GM18499 (cell line): Measurements from ENCODE around the gene SEMA3A.

Experiments used
- ATAC-seq: cut with Tn5 transposase; IDR thresholded peaks from one replicate; pipeline ENCODE4 v1.9.1; 2021; ENCODE audit warnings: moderate number of reproducible peaks; ENCODE audit not compliant: insufficient read depth, unreplicated experiment

SEMA3A gene

DNA sequence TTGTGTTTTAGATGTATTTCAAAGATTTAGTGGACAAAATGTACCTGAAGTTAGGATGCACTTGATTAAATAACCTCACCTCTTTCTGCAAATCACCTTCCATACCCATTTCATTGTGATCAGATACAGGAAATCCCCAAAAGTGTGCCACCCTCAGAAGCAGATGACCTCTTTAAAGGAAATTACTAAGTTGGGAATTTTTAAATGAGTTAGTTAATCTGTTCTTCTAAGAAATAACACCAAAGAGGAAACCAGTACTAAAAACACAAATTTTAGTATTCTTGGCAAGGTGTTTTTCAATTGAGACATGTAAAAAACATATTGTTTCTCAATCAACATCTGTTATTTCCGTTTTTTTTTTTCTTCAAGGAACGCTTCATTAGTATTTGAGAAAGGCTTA lies 4.6 kb upstream of the SEMA3A start:
- ATAC-seq = no peak

DNA sequence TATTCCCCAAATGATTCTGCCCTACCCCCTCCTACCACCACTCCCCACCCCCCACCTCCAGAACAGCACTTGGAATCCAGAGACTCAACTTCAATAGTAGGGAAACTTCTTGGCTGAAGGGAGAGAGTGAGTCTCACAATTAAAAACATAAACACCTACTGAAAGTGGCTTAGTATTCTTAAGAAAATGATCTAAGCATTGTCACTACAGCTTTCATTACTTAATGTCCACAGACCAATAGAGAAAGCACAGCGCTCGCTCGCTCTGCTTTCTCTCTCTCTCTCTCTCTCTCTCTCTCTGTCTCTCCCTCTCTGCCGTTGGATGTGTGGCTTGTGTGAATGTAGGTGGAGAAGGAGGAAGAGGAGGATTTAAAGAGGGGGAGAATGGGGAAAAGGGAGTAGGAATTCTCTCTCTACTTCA lies 1.5 kb upstream of the SEMA3A start:
- ATAC-seq = no peak

DNA sequence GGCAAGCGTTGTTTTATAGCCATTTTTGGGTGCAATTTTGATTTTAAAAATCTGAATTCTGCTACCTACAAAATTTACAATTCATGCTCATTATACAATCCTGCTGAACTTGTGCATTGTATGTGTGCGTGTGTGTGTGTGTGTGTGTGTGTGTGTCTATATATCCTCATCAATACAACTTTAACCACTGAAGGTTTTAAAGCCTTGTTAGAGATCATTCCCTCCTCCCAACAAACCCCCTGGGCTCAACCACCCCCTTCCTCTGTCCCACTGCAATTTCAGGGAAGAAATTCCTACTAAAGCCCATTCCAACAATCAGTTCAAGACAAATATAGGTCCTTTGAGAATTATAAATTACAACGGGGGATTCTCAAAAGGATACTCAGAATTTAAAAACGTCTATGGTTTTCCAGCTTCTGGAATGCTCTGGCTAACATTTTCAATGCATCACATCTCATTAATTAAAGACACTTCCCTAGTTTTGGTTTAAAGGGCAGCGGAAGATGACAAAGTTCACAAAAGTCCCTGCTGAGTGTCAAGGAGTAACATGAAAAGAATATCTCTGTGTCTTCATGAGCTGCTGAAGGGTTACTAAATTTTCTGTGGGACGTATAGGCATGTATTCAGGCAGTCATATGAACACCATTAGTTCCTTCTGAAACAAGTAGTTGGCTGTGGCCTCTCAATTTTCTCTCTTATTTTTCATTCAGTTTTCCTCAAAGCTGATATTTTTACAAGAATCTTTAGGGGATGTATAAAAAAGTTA lies 889 bp upstream of the SEMA3A start:
- ATAC-seq = no peak

GRCh38 chr7:84193747-84194146 lies 842 bp downstream of the SEMA3A start:
- no peak for ATAC-seq

DNA sequence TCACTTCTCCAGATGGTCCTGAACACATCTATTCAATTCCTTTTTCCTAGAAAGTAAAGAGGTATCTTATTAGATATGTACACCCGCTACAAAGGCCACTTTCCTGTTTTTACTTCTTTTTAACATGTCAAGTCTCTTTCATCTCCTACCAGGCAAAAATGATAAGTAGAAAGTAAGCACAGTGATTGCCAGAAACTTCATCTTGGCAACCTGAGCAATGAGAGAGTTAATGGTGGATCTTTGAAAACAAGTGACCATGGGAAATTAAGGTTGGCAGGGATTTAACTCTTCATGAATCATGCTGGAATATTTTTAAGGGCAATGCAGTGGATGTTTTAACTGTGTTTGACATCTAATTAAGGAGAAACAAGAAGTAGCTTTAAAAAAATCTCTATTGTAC lies 2.7 kb downstream of the SEMA3A start:
- ATAC-seq = no peak

GRCh38 chr7:84191261-84191660 lies 3.3 kb downstream of the SEMA3A start:
- ATAC-seq = no peak

DNA sequence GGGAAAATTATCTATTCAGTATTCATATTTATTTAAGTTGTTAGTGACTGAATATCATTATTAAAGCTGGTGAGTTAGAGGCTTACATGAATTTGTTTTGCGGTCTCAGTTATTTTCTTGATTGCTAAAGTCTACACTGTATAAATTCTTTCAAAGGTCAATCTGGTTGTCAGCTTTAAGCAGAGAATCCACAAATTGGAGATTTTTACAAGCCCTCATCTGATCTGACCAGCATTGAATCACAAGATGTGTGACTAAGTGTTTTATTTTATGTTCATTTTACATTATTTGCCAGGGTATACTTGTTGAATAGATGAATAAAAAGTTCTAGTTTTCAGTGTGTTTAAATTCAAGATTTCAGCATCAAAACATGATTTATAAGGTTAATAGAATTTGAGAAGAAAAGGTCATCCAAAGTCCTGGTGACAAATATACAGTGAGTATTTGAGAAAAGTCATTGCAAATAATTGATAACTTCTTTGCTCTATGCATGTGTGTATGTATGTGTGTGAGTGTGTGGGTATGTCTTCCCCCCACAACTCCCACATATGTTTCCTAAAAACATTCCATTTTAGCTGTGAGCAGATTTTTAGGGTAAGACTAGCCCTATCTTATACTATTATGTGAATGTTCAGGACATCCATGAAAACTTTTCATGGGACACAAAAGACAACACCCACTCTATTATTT lies 4.4 kb downstream of the SEMA3A start:
- no peak for ATAC-seq

DNA sequence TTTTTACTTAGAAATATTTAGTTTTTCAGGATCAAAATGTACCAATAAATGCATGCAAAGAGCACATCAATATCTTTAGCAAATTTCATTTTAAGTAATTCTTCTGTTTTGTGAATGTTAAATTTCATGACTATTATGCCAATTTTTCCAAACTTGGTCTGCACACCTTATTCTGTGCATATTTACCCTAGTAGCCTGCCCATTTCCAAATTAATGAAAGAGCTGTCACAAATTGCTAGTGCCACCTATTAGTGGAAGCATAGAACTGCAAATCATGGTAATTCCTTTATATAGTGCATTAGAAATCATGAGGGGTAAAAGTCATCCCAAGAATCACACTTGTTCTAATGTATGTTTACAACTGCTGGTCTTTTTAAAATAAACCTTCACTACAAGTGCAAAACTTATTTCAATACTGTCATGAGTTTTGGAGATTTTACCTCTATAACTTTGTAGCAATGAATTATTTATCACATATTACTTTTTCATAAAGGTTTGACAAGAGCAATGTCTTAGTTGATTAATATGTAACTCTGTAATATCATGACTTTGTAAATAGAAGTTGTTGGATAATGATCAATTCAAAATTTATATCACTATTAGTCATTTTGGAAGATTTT lies 5.7 kb downstream of the SEMA3A start:
- ATAC-seq = no peak

DNA sequence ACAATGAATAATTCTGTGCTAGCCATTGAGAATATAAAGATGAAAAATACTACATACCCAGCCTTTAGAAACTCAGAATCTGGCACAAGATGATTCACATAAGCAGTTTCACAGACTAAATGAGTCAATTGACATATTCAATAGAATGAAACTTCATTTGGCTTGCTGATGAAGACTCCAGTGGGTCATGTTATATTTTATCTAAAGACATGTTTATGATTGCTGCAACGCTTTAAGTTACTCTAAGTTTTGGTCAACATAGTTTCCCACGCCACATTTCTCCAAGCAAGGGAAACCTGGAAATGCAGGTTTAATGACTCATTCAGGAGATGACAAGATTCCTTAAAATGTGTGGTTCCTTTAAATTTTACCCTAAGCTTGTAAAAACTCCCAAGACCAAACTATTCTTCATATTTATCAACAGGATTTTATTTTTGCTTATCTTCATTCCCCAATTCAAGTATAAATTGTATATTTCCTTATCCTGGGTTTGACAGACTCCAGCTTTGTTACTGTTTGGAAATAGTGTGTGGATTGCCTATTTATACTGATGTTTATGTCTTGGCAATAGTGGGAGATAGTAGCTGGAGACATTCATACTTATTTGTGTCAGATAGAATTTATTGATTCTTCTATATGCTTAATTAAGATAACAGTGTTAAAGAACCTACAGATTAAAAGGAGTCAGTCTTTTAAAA lies 6.6 kb downstream of the SEMA3A start:
- no peak for ATAC-seq

DNA sequence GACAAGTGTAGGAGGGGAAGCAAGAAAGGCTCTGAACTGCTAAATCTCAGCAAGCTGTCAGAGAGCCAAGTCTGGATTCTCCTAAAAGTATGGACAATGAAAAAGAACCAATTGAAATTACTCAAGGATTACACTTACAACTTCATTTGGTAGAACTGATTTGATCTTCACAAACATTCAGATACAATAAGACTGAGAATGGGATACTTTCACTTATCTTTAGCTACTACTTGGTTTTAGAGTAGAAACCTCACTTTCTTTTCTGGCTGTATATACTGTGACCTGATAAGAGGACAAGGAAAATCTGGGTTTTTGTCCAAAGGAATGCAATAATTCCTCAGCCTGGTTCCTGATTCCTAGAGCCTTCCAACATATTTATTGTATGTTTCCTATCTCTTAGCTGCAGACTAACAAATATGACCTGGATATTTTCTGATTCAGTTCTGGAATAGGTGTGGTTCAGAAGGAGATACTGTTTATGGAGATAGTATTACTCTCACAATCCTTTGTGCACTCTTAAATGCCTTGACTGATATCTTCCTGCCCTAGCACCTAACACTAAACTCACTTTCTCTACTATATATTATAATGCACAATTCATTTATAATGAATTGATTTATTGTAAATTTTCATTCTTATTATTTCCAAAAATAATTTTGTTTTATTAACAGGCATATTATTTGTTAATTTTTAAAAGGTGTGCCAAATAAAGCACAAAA lies 7.3 kb downstream of the SEMA3A start:
- no peak for ATAC-seq

DNA sequence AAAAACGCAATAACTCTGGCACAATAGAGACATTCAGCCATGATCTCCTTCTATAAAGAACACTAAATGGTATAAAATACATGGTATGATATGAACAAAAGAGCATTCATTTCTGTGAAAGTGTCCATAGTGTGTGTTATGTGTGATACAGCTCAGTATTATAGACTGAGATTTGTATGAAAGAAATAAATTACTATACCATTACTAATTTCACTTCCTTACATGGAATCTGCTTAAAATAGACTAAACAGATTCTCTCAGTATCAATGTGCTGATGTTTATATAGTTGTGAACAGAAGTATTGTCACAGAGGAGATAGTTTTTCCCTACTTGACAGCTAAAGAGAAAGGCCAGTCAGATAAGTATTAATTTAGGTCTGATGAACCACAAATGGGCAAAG lies 10.8 kb downstream of the SEMA3A start:
- ATAC-seq = no peak

- no peak for ATAC-seq
Observed at GRCh38 chr7:84182301-84182700, 12.3 kb downstream of the SEMA3A start.

- ATAC-seq = no peak
Observed at GRCh38 chr7:84181628-84182027, 13.0 kb downstream of the SEMA3A start.

- ATAC-seq = no peak
Observed at GRCh38 chr7:84177758-84178412, 16.7 kb downstream of the SEMA3A start.

DNA sequence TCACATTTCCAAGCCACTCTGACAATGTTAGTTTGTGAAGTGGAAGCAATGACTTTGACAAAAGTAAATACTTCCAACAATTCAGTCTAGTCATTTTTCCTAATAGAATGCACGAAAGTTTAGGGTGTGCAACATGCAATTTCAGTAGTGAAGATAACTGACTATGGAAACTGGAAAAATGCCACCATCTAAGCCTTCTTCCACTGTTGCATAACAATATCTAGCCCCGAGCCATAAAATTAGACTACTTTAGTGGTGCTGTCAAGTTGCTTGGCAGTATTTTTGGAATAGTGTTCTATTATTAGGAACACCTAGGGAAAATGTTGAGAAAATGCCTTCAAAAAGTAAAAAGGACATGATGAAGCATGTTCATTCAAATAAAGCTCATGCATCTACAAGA lies 17.9 kb downstream of the SEMA3A start:
- ATAC-seq = no peak

DNA sequence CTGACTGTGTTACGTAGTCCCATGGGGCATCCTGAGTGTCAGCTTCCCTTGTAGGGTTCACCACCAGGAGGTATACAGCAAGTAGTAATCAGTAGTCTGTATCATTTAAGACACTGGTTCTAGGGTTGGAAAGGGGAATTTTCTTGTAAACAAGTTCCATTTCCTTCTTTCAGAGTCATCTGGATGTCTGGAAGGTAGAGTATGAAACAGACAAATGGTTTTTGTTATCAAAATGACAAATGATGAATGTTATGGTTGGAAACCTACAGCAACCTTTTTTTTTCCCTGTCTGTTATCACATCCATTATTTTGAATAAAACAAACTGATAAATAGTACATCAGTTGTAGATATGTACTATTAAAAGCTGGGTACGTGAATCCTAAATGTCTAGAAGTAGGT lies 19.1 kb downstream of the SEMA3A start:
- ATAC-seq = no peak

DNA sequence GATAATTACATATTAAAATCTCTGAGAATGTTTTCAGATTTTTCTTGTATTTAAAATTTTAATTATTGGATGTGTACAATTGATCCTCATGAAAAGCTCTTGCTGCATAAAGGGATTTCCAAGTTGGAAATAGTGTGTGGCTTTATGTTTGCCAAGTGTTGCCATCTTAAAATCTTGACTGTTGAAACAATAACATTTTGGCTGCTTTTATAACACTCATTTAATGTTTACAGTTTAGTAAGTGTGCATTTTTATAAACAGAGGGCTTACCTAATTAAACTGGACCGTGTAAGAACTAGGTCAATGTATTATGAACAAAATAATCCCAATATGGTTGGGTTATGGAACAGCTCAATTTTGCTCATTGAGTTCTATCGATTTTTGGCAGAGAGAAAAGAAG lies 23.9 kb downstream of the SEMA3A start:
- no peak for ATAC-seq

GRCh38 chr7:84162584-84162983 lies 32.0 kb downstream of the SEMA3A start:
- ATAC-seq = no peak

GRCh38 chr7:84162125-84162524 lies 32.5 kb downstream of the SEMA3A start:
- ATAC-seq = no peak

DNA sequence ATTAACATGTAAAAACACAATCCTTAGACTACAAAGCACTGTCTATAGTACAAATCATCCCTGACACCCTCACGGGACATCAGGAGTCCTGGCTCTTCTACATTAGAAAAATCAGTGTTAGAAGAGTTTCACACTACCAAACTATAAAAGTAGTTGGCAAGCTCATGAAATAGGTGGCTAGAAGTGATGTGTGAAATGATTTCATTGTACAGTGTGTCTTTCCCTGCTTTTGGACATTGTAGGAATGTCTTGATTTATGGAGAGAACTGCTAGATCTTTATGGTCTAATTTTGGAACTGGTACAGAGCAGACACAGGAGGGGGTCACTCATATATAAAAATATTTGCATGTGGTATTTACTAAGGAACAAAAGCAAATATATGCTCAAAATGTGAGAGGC lies 33.2 kb downstream of the SEMA3A start:
- ATAC-seq = no peak
